Panc1 (cell line): ENCODE results near the gene TPI1. TPM values are rescaled to one million over a fixed set of nuclear protein-coding genes. Genes with fewer than 3 reads are reported as not detected.

ENCODE experiments used
- ATAC-seq: fragments of 200-7000 bp; cut with Tn5 transposase; 2 replicates; pipeline ENCODE4 v1.9.1; 2020; ENCODE audit warnings: mild to moderate bottlenecking, moderate library complexity
- BruUV-seq: library from RNA; stranded (reverse); fragments of 400-500 nt; replicated peaks from 2 replicates; lab custom pipeline; 2021; lab: Mats Ljungman, UMichigan
- CTCF ChIA-PET: fragments of 300-600 bp; sonication (Branson Sonifier 250); formaldehyde crosslinking; loops from one replicate; lab custom pipeline; 2022; ENCODE audit warnings: antibody characterized with exemption; lab: Charles Lee
- POLR2A ChIA-PET: fragments of 300-600 bp; sonication (Branson Sonifier 250); formaldehyde crosslinking; loops from one replicate; lab custom pipeline; 2022; ENCODE audit warnings: antibody characterized with exemption; lab: Charles Lee
- DNase-seq: peaks from one replicate; pipeline ENCODE4 v3.0.0-alpha.2; 2010; ENCODE audit warnings: low read depth, low spot score
- H3K27ac ChIP-seq: 2 replicates; pipeline ENCODE4 v1.5.1; 2011; ENCODE audit warnings: mild to moderate bottlenecking, low read length, inconsistent platforms
- H3K27me3 ChIP-seq: fragments of 200-500 bp; sonication (Bioruptor generic); 2 replicates; pipeline ENCODE4 v1.6.0; 2014; ENCODE audit warnings: low read length, inconsistent platforms; ENCODE audit not compliant: control insufficient read depth, insufficient read depth
- H3K36me3 ChIP-seq: fragments of 200-500 bp; sonication (Bioruptor generic); 2 replicates; pipeline ENCODE4 v1.5.1; 2014; ENCODE audit warnings: inconsistent platforms, mild to moderate bottlenecking, low read length, moderate library complexity; ENCODE audit not compliant: control insufficient read depth, insufficient read depth
- H3K4me1 ChIP-seq: 2 replicates; pipeline ENCODE4 v1.5.1; 2011; ENCODE audit warnings: inconsistent platforms, mild to moderate bottlenecking, low read length, moderate library complexity; ENCODE audit not compliant: control insufficient read depth, insufficient read depth
- H3K4me3 ChIP-seq, 2 experiments: 2 replicates each; pipeline ENCODE4 v1.5.1; 2011 to 2012; ENCODE audit warnings: low read depth in 2 of 2, low read length in 2 of 2, mild to moderate bottlenecking in 2 of 2, inconsistent platforms in 1 of 2, moderate library complexity in 1 of 2
- H3K9me3 ChIP-seq: fragments of 200-500 bp; sonication (Bioruptor generic); 2 replicates; pipeline ENCODE4 v1.5.1; 2014; ENCODE audit warnings: low read depth, mild to moderate bottlenecking, inconsistent platforms, low read length, moderate library complexity; ENCODE audit not compliant: control insufficient read depth, insufficient read depth
- CTCF ChIP-seq: fragments of 450-650 bp; IDR thresholded peaks from 2 replicates; pipeline ENCODE4 v1.5.1; 2017; ENCODE audit warnings: mild to moderate bottlenecking
- POLR2AphosphoS5 ChIP-seq: IDR thresholded peaks from 2 replicates; pipeline ENCODE4 v1.6.1; 2012; ENCODE audit warnings: mild to moderate bottlenecking, low read depth, low read length, moderate library complexity
- REST ChIP-seq, 2 experiments: IDR thresholded peaks; 2 replicates each; pipeline ENCODE4 v1.6.1; 2011 to 2012; ENCODE audit warnings: low read depth in 2 of 2, control low read depth in 1 of 2, low read length in 1 of 2, mild to moderate bottlenecking in 1 of 2, moderate library complexity in 1 of 2; ENCODE audit not compliant: insufficient read depth in 1 of 2
- SIN3A ChIP-seq: IDR thresholded peaks from 2 replicates; pipeline ENCODE4 v1.6.1; 2012; ENCODE audit warnings: low read depth, mild to moderate bottlenecking, low read length, moderate library complexity, borderline replicate concordance; ENCODE audit not compliant: insufficient read depth
- TCF7L2 ChIP-seq: IDR thresholded peaks from 2 replicates; pipeline ENCODE4 v1.6.1; 2011; ENCODE audit warnings: mild to moderate bottlenecking, low read depth, low read length, inconsistent platforms
- in situ Hi-C: cut with HindIII; loops from 2 replicates; pipeline ENCODE4 v1.10.0; 2016; ENCODE audit warnings: low sequenced_read_pairs, low pct_unique_long_range_greater_than_20kb
- intact Hi-C: fragments of 100-400 bp; cut with micrococcal nuclease; formaldehyde crosslinking; loops from one replicate; pipeline ENCODE4 v1.10.0; 2022; ENCODE audit not compliant: unreplicated experiment
- total RNA-seq: library from RNA; stranded (reverse); gene quantifications from one replicate; pipeline ENCODE4 v1.2.1, GENCODE V29; 2021; ENCODE audit not compliant: unreplicated experiment

Gene TPI1
- total RNA-seq, 1 experiment from 2014 or later, result 693 TPM

GRCh38 chr12:6912164-6912935, 45.0 kb downstream of the TPI1 start:
- Histone ChIP-seq H3K4me3 (no peak overlapping the region), H3K9me3 (no peaks in the 10 kb centered on the region), H3K36me3 (no peaks in the 10 kb centered on the region; the same call in 1 of the 2 replicates), H3K27ac (no peak overlapping the region), H3K27me3 (no peaks in the 10 kb centered on the region), H3K4me1 (peaks cover 4% of the 10 kb centered on the region; the same call in 1 of the 2 replicates)
- DNase-seq (no peak), ATAC-seq (no peak)
- in situ Hi-C loops, result no loop called here
- BruUV-seq, result no TSS peak
- ChIA-PET CTCF (interaction anchor here (0.7 to 1.0 kb wide), 2 partner anchors 13 to 194 kb away, joined by 3 read pairs; no protein-coding TSS in a partner anchor), POLR2A (no interaction called here)
- intact Hi-C loops, result no loop called here
- no peak for TF ChIP-seq CTCF

- TF ChIP-seq TCF7L2 (no peak), SIN3A (no peak), CTCF (no peak), POLR2AphosphoS5 (no peak), REST (IDR thresholded peaks at IDR 0.05; ENCODE audit: insufficient read depth in 1 of 2, low read depth in 2 of 2, low read length in 1 of 2) (no peak)
- Histone ChIP-seq H3K9me3 (no peaks in the 10 kb centered on the region), H3K36me3 (no peaks in the 10 kb centered on the region; the same call in 1 of the 2 replicates), H3K4me1 (peaks cover 4% of the 10 kb centered on the region; the same call in 1 of the 2 replicates), H3K4me3 (peak within 1 kb of the TSS; percentile 43 to 69), H3K27ac (peak within 1 kb of the TSS; percentile 65), H3K27me3 (no peaks in the 10 kb centered on the region)
- BruUV-seq, result no TSS peak
- CTCF ChIA-PET, result interaction anchor here (0.6 to 0.8 kb wide), 2 partner anchors 11 to 26 kb away, joined by 4 to 7 read pairs; no protein-coding TSS in a partner anchor
- ATAC-seq, result peak; percentile 88
- POLR2A ChIA-PET, result interaction anchor here (0.5 kb wide), 1 partner anchor 9 kb away, joined by 3 read pairs; no protein-coding TSS in a partner anchor
- no peak for DNase-seq
- in situ Hi-C loops, result no loop called here
- intact Hi-C loops, result no loop called here
Observed at GRCh38 chr12:6914246-6914946, 47.1 kb downstream of the TPI1 start, which contains the start of gene ENO2. ENO2 (plus strand) TSS chr12:6914580; CDS start chr12:6915833, 1,253 bp downstream.
